Body of pancreas (tissue), 4 donors: ENCODE data around the gene LAPTM5. TPM values are rescaled to one million over a fixed set of nuclear protein-coding genes. Genes with fewer than 3 reads are reported as not detected.
"Not testable (repeated sequence)": the region's sequence is repeated elsewhere in the genome, so short reads cannot be mapped to it uniquely, and the experiment has no call there.

ENCODE experiments used
- ATAC-seq: fragments of 150-250 bp; one replicate; pipeline ENCODE4 v1.9.1; 2016
- DNase-seq, 4 donors: peaks; one replicate each; pipeline ENCODE4 v3.0.0-alpha.2; 2019
- H3K27ac ChIP-seq, 4 donors: fragments of 200-600 bp; sonication (generic); 1 replicate in 3 of 4; 2 replicates in 1 of 4; pipeline versions ENCODE4 v1.5.1 to v1.6.1; 2016 to 2019; ENCODE audit warnings: mild to moderate bottlenecking in 1 of 4, mixed read lengths in 1 of 4, moderate library complexity in 1 of 4
- H3K27me3 ChIP-seq, 2 donors: fragments of 200-600 bp; sonication (generic); one replicate each; pipeline ENCODE4 v1.6.0; 2016; ENCODE audit warnings: mild to moderate bottlenecking in 1 of 2
- H3K36me3 ChIP-seq, 2 donors: fragments of 200-600 bp; sonication (generic); replicated peaks in 1 of 2; 2 replicates each; pipeline ENCODE4 v1.5.1; 2016; ENCODE audit warnings: low read depth in 2 of 2; ENCODE audit not compliant: insufficient read depth in 1 of 2
- H3K4me1 ChIP-seq: fragments of 200-600 bp; sonication (generic); one replicate; pipeline ENCODE4 v1.6.0; 2016
- H3K4me3 ChIP-seq, 2 donors: fragments of 200-600 bp; sonication (generic); 1 replicate in 1 of 2; 2 replicates in 1 of 2; pipeline ENCODE4 v1.5.1; 2016 to 2019
- H3K9me3 ChIP-seq, 3 donors: fragments of 200-600 bp; sonication (generic); 1 replicate in 2 of 3; 2 replicates in 1 of 3; pipeline ENCODE4 v1.5.1; 2016
- POLR2A ChIP-seq, 3 donors: fragments of 450-650 bp; IDR thresholded peaks; one replicate each; pipeline ENCODE4 v1.6.1; 2016; ENCODE audit warnings: antibody characterized with exemption in 3 of 3, mild to moderate bottlenecking in 2 of 3
- WGBS, 2 donors: methylation state at CpG; one replicate each; pipeline ENCODE4 v1.1.5; 2017; 5-methylcytosine and 5-hydroxymethylcytosine counted together
- intact Hi-C: fragments of 100-400 bp; cut with DNase I; formaldehyde crosslinking; loops from one replicate; pipeline ENCODE4 v1.15.1; 2023
- total RNA-seq, 2 donors: library from RNA; depleted of rRNA; stranded (reverse); fragments of >200 nt; gene quantifications; one replicate each; pipeline ENCODE4 v1.1.0, GENCODE V29; 2016
- TF ChIP-seq, protein P1 (sequence below), 7 experiments: fragments of 450-650 bp in 4 of 7; fragments of 200-600 bp in 3 of 7; sonication (generic) in 3 of 7; IDR thresholded peaks; one replicate each; pipeline ENCODE4 v1.5.1; 2016 to 2019; ENCODE audit warnings: antibody characterized with exemption in 7 of 7

Gene LAPTM5
- total RNA-seq, 2 donors from 2014 or later: 6.3 to 25.2 TPM

DNA sequence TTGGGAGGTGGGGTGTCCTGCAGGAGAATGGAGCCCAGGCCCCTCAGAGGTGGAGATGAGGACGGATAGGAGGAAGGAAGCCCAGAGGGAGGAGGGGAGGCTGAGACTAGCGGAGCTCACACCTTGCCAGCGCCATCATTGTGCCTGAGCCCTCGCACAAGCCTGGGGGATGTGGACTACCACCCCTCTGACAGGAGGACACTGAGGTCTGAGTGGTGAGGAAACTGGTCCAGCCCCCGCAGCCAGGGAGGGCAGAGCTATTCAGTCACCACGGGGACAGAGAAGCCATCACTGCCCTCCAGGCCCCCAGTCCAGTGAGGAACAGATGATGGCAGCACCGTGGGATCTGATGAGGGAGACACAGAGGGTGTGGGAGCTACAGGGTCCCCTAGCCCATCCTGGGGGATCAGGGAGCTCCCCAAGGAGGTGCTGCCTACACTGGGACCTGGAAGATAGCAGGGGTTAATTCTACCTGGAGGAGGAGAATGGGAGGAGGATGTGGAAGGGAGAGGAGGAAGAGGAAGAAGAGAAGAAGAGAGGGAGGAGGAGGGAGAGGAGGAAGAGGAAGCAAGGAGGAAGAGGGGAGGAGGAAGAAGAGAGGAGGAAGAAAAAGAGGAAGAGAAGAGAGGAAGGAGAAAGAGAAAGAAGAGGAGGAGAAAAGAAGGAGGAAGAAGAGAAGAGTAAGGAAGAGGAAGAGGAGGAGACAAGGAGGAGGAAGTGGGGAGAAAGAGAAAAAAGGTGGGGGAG is 65.2 kb downstream of the LAPTM5 start:
- WGBS, 2 donors: 64 to 81% methylated on average over 7 of the region's 7 CpGs
- Histone ChIP-seq H3K27ac (no peak overlapping the region), H3K9me3 (no peaks in the 10 kb centered on the region), H3K27me3 (no peaks in the 10 kb centered on the region), H3K4me3 (no peak overlapping the region), H3K36me3 (no peaks in the 10 kb centered on the region), H3K4me1 (no peaks in the 10 kb centered on the region)
- intact Hi-C loops: no loop called here
- DNase-seq (peak in 1 of 4 donors; percentile 2), ATAC-seq (no peak)
- no peak for TF ChIP-seq POLR2A (IDR thresholded peaks at IDR 0.05)
- TF ChIP-seq, protein P1, sequence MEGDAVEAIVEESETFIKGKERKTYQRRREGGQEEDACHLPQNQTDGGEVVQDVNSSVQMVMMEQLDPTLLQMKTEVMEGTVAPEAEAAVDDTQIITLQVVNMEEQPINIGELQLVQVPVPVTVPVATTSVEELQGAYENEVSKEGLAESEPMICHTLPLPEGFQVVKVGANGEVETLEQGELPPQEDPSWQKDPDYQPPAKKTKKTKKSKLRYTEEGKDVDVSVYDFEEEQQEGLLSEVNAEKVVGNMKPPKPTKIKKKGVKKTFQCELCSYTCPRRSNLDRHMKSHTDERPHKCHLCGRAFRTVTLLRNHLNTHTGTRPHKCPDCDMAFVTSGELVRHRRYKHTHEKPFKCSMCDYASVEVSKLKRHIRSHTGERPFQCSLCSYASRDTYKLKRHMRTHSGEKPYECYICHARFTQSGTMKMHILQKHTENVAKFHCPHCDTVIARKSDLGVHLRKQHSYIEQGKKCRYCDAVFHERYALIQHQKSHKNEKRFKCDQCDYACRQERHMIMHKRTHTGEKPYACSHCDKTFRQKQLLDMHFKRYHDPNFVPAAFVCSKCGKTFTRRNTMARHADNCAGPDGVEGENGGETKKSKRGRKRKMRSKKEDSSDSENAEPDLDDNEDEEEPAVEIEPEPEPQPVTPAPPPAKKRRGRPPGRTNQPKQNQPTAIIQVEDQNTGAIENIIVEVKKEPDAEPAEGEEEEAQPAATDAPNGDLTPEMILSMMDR (IDR thresholded peaks at IDR 0.05): no peak

DNA sequence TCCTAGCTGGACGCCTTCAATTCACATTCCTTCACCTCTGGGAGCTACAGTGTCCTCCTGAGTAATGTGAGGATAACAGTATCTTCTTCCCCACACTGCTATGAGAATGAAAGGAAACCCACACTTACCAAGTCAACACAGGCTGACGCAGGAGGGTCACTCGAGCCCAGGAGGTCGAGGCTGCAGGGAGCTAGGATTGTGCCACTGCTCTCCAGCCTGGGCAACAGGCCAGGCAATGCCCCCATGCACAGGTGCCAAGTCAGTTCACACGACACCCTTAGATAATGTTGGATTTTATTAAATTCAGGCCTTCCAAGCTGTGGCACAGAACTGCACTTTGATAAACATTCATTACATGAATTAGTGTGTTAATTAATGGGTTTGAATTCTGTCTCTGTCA is 66.1 kb downstream of the LAPTM5 start:
- peak in 1 of 4 donors; percentile 6 for DNase-seq
- Histone ChIP-seq H3K4me1 (no peaks in the 10 kb centered on the region), H3K27ac (no peak overlapping the region), H3K9me3 (no peaks in the 10 kb centered on the region), H3K36me3 (no peaks in the 10 kb centered on the region), H3K27me3 (no peaks in the 10 kb centered on the region), H3K4me3 (no peak overlapping the region)
- intact Hi-C loops: no loop called here
- WGBS, 2 donors: 60 to 67% methylated on average over 5 of the region's 5 CpGs
- ATAC-seq: no peak
- TF ChIP-seq, protein P1 (IDR thresholded peaks at IDR 0.05): no peak
- TF ChIP-seq POLR2A (IDR thresholded peaks at IDR 0.05): no peak

DNA sequence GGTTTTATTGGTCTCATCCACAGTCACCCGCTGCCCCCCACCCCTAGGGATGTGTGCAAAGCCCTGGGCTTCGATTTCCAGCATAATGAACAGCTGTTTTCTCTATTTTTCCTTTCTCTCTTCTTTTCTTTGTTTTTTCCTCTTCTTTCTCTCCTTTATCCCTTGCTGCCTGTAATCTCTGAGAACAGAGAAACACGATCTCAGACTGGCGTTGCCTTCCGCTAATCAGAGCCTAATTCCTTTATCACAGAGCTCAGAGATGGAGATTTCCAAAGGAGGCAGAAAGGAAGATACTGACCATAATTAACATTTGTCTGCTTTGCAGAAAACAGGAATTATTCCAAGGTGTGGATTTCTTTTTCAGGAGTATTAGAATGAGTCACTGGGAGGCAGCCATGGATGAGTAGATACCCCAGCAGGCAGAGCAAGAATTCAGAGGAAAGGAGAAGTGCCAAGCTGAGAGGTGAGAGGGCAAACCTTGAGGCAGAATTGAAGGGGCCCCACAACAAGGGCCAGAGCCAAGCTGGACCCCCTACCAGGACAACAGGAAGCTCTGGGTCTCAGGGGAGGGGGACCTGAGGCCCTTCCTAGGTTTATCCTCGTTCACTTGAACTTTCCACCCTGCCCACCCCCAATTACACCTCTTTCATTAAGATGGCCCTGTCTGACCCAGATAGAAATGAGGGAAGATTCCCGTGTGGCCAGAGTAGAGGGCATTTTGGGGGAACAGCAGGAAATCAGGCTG is 67.5 kb downstream of the LAPTM5 start:
- intact Hi-C loops: no loop called here

DNA sequence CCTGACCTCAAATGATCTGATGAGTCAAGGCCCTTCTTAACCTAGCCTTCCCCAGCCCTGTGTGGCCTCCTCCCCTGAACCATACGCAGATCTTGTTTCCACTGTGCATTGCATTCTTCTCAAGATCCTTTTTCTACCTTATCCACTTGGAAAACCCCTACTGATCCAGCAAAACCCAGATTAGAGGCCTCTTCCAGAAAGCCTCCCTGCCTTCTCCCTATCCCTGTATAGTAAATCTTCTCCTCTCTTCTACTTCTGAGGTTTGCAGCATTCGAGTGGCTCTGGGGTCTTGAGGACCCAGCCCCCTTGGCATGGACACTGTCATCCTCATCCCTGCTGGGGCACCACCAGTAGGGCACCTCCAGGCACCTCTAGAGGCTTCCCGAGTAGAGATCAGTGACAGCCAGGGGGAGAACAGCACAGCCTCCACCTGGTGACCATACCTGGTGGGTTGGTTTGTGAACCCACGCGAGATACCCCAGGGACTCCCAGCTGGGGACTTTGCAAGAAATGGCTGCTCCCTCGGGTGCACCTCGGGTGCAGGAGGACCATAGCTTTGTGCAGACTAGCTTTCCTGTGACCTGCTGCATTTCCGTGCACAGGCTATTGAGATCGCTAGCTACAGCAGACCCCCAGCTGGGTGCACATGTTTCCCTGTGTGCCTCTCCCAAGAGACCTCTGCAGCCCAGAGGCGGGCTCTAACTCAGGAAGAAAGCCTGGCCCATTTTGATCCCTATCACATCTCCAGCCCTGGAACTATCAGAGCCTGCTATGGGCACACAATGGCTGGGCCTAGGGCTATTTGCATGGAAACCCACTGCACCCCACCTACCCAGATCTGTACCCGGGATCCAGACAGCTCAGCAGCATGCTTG is 68.4 kb downstream of the LAPTM5 start:
- intact Hi-C loops: no loop called here
- DNase-seq: peak in 2 of 4 donors; percentile 1 to 2
- H3K9me3 ChIP-seq: no peaks in the 10 kb centered on the region
- H3K36me3 ChIP-seq: no peaks in the 10 kb centered on the region
- H3K4me1 ChIP-seq: peaks cover 8% of the 10 kb centered on the region
- no peak for ATAC-seq
- no peak for TF ChIP-seq POLR2A (IDR thresholded peaks at IDR 0.05)
- TF ChIP-seq, protein P1 (IDR thresholded peaks at IDR 0.05): no peak
- no peak overlapping the region for H3K4me3 ChIP-seq
- H3K27me3 ChIP-seq: no peaks in the 10 kb centered on the region
- 83 to 87% methylated on average over 5 to 11 of the region's 11 CpGs for WGBS, 2 donors
- H3K27ac ChIP-seq: no peak overlapping the region

More for the DNA sequence above, 67.5 kb downstream of the LAPTM5 start:
- Histone ChIP-seq H3K4me3 (no peak overlapping the region), H3K36me3 (no peaks in the 10 kb centered on the region), H3K27me3 (no peaks in the 10 kb centered on the region), H3K27ac (no peak overlapping the region), H3K9me3 (no peaks in the 10 kb centered on the region), H3K4me1 (no peaks in the 10 kb centered on the region)
- TF ChIP-seq, protein P1 (IDR thresholded peaks at IDR 0.05): no peak
- no peak for TF ChIP-seq POLR2A (IDR thresholded peaks at IDR 0.05)
- ATAC-seq (no peak), DNase-seq (peak in 1 of 4 donors; percentile 1)
- WGBS, 2 donors: 66 to 75% methylated on average over 7 of the region's 7 CpGs

DNA sequence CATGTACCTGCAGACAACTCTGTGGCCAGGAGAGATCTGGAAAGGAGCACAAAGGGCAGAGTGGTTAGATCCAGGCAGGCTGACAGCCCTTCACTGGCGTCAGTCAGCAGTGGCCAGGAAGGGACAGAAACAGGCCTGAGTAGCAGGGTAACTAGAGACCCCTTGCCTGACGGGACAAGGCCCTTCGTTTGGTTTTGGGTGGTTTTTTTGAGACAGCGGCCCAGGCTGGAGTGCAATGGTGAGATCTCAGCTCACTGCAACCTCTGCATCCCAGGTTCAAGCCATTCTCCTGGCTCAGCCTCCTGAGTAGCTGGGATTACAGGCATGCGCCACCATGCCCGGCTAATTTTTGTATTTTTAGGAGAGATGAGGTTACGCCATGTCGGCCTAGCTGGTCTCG is 69.1 kb downstream of the LAPTM5 start:
- intact Hi-C loops, H3K27me3 ChIP-seq, ATAC-seq, H3K36me3 ChIP-seq, H3K4me1 ChIP-seq, H3K27ac ChIP-seq, H3K9me3 ChIP-seq, H3K4me3 ChIP-seq: not testable (repeated sequence)
- DNase-seq: peak in 2 of 4 donors; percentile 0 to 1
- 89 to 93% methylated on average over 9 of the region's 9 CpGs for WGBS, 2 donors
